ENCODE measurements around the gene ADAR. TPM values are rescaled to one million over a fixed set of nuclear protein-coding genes. Genes with fewer than 3 reads are reported as not detected.

ADAR gene
- total and polyA plus RNA-seq, 2 of the 8 experiments (the other 6 are each of a cell fraction or from before 2014, with no cell fraction given) = 125 to 242 TPM

DNA sequence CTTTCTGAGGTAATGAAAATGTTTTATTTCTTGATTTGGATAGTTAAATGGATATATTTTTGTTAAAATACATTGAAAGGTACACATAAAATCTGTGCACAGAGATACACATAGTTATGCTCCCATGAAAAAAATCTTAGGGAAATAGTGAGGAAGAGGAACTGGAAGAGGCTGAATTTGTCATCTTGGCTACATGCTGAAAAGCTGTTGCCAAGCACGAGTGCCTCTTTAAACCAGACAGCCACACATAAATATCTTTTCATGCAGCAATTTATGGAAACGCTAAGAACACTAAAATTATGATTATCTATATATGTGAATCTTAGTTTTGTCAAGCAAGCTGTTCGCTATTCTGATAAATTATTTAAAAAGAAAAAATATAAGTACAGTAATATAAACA is 12.8 kb upstream of the ADAR start:
- CTCF ChIA-PET (ENCODE audit: partially characterized antibody) = interaction anchor here (1.2 kb wide), 1 partner anchor 49 kb away, joined by 4 read pairs; no protein-coding TSS in a partner anchor
- TF ChIP-seq KDM5A (IDR thresholded peaks at IDR 0.05; ENCODE audit: low read length) = no peak

More for the DNA sequence above, 12.8 kb upstream of the ADAR start:
- H3K36me3 ChIP-seq (ENCODE audit: control insufficient read depth in 2 of 4, insufficient read depth in 4 of 4, low read length in 3 of 4) = peaks cover 0 to 4% (median 0%) of the 10 kb centered on the region in 4 experiments; a peak in 2 of 8 replicates
- no peak overlapping the region for H3K4me2 ChIP-seq (ENCODE audit: insufficient read depth in 1 of 2, low read depth in 2 of 2, low read length in 2 of 2)
- H2BK120ac ChIP-seq (replicated peaks; ENCODE audit: low read depth, low read length) = no peak overlapping the region
- no peak overlapping the region for H4K5ac ChIP-seq (ENCODE audit: insufficient read length, low read depth, low read length)
- no peak overlapping the region for H3K4me3 ChIP-seq (ENCODE audit: extremely low read depth in 1 of 4, insufficient read depth in 2 of 4, low read depth in 3 of 4, low read length in 4 of 4)
- H4K91ac ChIP-seq (replicated peaks; ENCODE audit: insufficient read length, low read length) = no peak overlapping the region
- H3K27ac ChIP-seq (ENCODE audit: low read depth, low read length) = no peak overlapping the region
- H3K23ac ChIP-seq (ENCODE audit: insufficient read length) = no peak overlapping the region
- H3K27me3 ChIP-seq (replicated peaks in 1 of 4; ENCODE audit: control insufficient read depth in 3 of 4, extremely low read depth in 1 of 4, insufficient read depth in 3 of 4, low read length in 3 of 4) = no peaks in the 10 kb centered on the region
- H2BK20ac ChIP-seq (ENCODE audit: low read length) = no peak overlapping the region
- H3K18ac ChIP-seq (ENCODE audit: extremely low read depth, low read length) = no peak overlapping the region
- no peak for FAIRE-seq
- H3K79me2 ChIP-seq (ENCODE audit: control insufficient read depth in 1 of 2, insufficient read depth in 2 of 2, low read length in 2 of 2) = peaks cover 40 to 99% of the 10 kb centered on the region in 2 experiments
- H3K4ac ChIP-seq (replicated peaks; ENCODE audit: insufficient read length, low read depth, low read length) = no peak overlapping the region
- no peak overlapping the region for H3K56ac ChIP-seq (replicated peaks; ENCODE audit: insufficient read length, low read depth, low read length)
- no peak overlapping the region for H4K8ac ChIP-seq (ENCODE audit: extremely low read depth, insufficient read depth, low read length)
- H3K9ac ChIP-seq (replicated peaks in 1 of 4; ENCODE audit: extremely low read depth in 1 of 4, low read depth in 3 of 4, low read length in 3 of 4) = no peak overlapping the region
- H4K20me1 ChIP-seq (replicated peaks in 1 of 2; ENCODE audit: control insufficient read depth in 1 of 2, insufficient read depth in 2 of 2, low read length in 2 of 2) = peaks cover 8 to 9% of the 10 kb centered on the region in 2 experiments
- WGBS, 2 experiments (ENCODE audit: extremely low coverage in 1 of 2, insufficient coverage in 1 of 2, insufficient read length in 1 of 2, insufficient replicate concordance in 2 of 2, low coverage in 1 of 2, low lambda C conversion rate in 2 of 2, missing lambda C conversion rate in 1 of 2) = 94% methylated on average over 3 of the region's 3 CpGs; no CpG with 5 or more reads in 1 of the 2 experiments
- H2BK12ac ChIP-seq (ENCODE audit: low read depth, low read length) = no peak overlapping the region
- no peaks in the 10 kb centered on the region for H3K9me3 ChIP-seq (ENCODE audit: insufficient read depth in 2 of 2, low read depth in 1 of 2, low read length in 1 of 2)
- no peak for DNase-seq (ENCODE audit: low read depth in 1 of 2, low spot score in 2 of 2)
- no peak overlapping the region for H2AK5ac ChIP-seq (ENCODE audit: low read depth, low read length)
- no peaks in the 10 kb centered on the region for H3K23me2 ChIP-seq (ENCODE audit: low read depth, low read length)
- no peak overlapping the region for H2BK15ac ChIP-seq (ENCODE audit: low read length)
- H2BK5ac ChIP-seq (ENCODE audit: low read depth, low read length) = no peak overlapping the region
- POLR2A ChIA-PET (ENCODE audit: partially characterized antibody) = interaction anchor here (9.6 kb wide), 1 partner anchor 11 kb away, joined by 111 read pairs; the partner anchor contains the start of gene ADAR
- H3K79me1 ChIP-seq (ENCODE audit: low read depth, low read length) = peaks cover 18% of the 10 kb centered on the region
- no peak overlapping the region for H3K14ac ChIP-seq (ENCODE audit: insufficient read length)
- H2AFZ ChIP-seq (ENCODE audit: low read length) = no peak overlapping the region
- H3K4me1 ChIP-seq (replicated peaks in 1 of 4; ENCODE audit: control insufficient read depth in 3 of 4, insufficient read depth in 4 of 4, low read length in 3 of 4) = peaks cover 0 to 13% (median 6%) of the 10 kb centered on the region in 4 experiments; a peak in 6 of 7 replicates
